Right lobe of liver (tissue), 6 donors: ENCODE measurements around the gene METTL16. TPM values are rescaled to one million over a fixed set of nuclear protein-coding genes. Genes with fewer than 3 reads are reported as not detected.

Source experiments
- ATAC-seq, 4 donors: fragments of 200-7000 bp; cut with Tn5 transposase; one replicate each; pipeline ENCODE4 v1.9.1; 2020; ENCODE audit warnings: mild to moderate bottlenecking in 4 of 4, moderate library complexity in 4 of 4
- DNase-seq, 3 donors: peaks; one replicate each; pipeline ENCODE4 v3.0.0-alpha.2; 2020
- H3K27ac ChIP-seq, 3 donors: fragments of 200-600 bp; one replicate each; pipeline ENCODE4 v1.8.0; 2022
- H3K27me3 ChIP-seq, 2 donors: fragments of 200-600 bp; one replicate each; pipeline ENCODE4 v1.8.0; 2022
- H3K36me3 ChIP-seq, 4 donors: fragments of 200-600 bp; sonication (generic) in 1 of 4; one replicate each; pipeline versions ENCODE4 v1.5.1 to v1.8.0; 2017 to 2022; ENCODE audit warnings: control low read depth in 1 of 4
- H3K4me1 ChIP-seq, 4 donors: fragments of 200-600 bp; sonication (generic) in 1 of 4; one replicate each; pipeline versions ENCODE4 v1.5.1 to v1.8.0; 2017 to 2022; ENCODE audit warnings: control low read depth in 1 of 4
- H3K4me3 ChIP-seq, 3 donors: fragments of 200-600 bp; one replicate each; pipeline ENCODE4 v1.8.0; 2022
- H3K9me3 ChIP-seq, 4 donors: fragments of 200-600 bp; sonication (generic) in 1 of 4; one replicate each; pipeline versions ENCODE4 v1.5.1 to v1.8.0; 2017 to 2022; ENCODE audit warnings: control low read depth in 1 of 4
- POLR2A ChIP-seq: fragments of 450-650 bp; IDR thresholded peaks from one replicate; pipeline ENCODE4 v1.6.1; 2017; ENCODE audit warnings: antibody characterized with exemption, mild to moderate bottlenecking
- WGBS: methylation state at CpG from one replicate; pipeline ENCODE4 v1.1.6; 2018; ENCODE audit warnings: low coverage, low lambda C conversion rate; ENCODE audit not compliant: insufficient coverage; ENCODE audit errors: missing lambda C conversion rate; 5-methylcytosine and 5-hydroxymethylcytosine counted together
- intact Hi-C, 2 donors: fragments of 100-400 bp; cut with DNase I; formaldehyde crosslinking; loops; one replicate each; pipeline versions ENCODE4 v1.11.2 to v1.14.1; 2022
- total RNA-seq, 6 experiments: library from RNA; depleted of rRNA in 2 of 6; stranded (reverse); fragments of >200 nt in 2 of 6; fragmentation: NEBNext Ultra II Directional in 3 of 6; extraction: Animal tissue kit (Norgen Biotek cat#: 25700) in 3 of 6; gene quantifications; one replicate each; pipeline versions ENCODE4 v1.1.0 to v1.2.4, GENCODE V29; 2016 to 2023
- TF ChIP-seq, protein P1 (sequence below), 4 donors: fragments of 200-600 bp in 3 of 4; fragments of 450-650 bp in 1 of 4; IDR thresholded peaks; one replicate each; pipeline versions ENCODE4 v1.5.1 to v1.8.0; 2016 to 2022; ENCODE audit warnings: antibody characterized with exemption in 4 of 4, mild to moderate bottlenecking in 2 of 4
- donor health status: DM: no; HTN: yes; CAD: no.
- donor health status: DM: no; HTN: no; CAD: no.
- donor health status: DM: no; HTN: no; CAD: no.
- donor health status: DM: no; HTN: yes; CAD: no.
- donor health status: DM: no; HTN: yes; CAD: no.

METTL16 gene
- total RNA-seq, 6 experiments from 2014 or later, result 8.4 to 12.1 (median 9.3) TPM

DNA sequence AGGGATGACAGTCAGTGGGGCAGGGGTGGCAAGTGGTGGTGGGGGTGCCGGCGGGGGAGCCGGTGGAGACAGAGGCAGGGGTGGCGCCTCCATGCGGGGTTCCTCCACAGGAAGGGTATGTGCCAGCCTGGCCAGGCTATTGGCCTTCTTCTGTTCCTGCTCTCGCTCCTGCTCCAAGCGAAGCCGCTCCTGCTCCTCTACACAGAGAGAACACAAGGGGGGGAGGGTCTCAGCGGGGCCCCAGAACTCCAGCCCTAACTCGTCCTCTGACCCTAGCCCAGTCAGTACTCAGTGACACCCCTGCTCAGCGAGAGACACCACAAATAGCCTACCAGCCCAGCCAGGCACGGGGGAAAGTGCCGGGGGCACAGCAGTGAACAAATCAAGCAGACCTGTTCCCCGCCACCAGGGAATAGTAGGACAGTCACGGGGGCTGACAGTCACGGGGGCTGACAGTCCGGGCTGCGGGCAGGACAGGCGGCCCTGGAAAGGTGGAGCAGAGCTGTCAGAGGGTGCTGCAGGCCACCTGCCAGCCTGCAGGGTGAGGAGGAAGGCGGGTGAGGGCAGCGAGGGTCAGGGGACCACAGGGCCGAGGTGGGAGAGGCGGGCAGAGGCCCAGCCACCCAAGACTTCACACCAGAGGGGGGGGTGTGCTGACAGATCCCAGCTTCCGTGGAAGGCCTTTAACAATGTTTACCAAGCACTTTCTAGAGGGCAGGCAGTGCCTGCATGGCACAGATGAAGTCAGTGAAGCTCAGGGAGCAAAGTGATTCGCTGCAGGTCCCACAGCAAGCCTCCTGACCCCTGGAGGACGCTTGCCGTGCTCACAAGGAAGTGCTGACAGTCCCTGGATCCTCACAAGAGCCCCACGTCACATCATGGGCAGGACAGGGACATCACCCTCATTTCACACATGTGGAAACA is 116.2 kb downstream of the METTL16 start:
- DNase-seq (peak in 2 of 3 donors; percentile 55 to 59), ATAC-seq (no peak)
- H3K4me3 ChIP-seq, result no peak overlapping the region
- H3K9me3 ChIP-seq, result no peaks in the 10 kb centered on the region
- no peaks in the 10 kb centered on the region for H3K27me3 ChIP-seq
- intact Hi-C loops, result no loop called here
- H3K4me1 ChIP-seq, result peaks cover 0 to 42% (median 19%) of the 10 kb centered on the region in 4 donors
- no peaks in the 10 kb centered on the region for H3K36me3 ChIP-seq
- TF ChIP-seq, protein P1, sequence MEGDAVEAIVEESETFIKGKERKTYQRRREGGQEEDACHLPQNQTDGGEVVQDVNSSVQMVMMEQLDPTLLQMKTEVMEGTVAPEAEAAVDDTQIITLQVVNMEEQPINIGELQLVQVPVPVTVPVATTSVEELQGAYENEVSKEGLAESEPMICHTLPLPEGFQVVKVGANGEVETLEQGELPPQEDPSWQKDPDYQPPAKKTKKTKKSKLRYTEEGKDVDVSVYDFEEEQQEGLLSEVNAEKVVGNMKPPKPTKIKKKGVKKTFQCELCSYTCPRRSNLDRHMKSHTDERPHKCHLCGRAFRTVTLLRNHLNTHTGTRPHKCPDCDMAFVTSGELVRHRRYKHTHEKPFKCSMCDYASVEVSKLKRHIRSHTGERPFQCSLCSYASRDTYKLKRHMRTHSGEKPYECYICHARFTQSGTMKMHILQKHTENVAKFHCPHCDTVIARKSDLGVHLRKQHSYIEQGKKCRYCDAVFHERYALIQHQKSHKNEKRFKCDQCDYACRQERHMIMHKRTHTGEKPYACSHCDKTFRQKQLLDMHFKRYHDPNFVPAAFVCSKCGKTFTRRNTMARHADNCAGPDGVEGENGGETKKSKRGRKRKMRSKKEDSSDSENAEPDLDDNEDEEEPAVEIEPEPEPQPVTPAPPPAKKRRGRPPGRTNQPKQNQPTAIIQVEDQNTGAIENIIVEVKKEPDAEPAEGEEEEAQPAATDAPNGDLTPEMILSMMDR (IDR thresholded peaks at IDR 0.05), result no peak
- TF ChIP-seq POLR2A, result no peak
- peak overlapping the region; percentile 31 to 99 (median 95) for H3K27ac ChIP-seq
- WGBS, result 0% methylated on average over 1 of the region's 28 CpGs

DNA sequence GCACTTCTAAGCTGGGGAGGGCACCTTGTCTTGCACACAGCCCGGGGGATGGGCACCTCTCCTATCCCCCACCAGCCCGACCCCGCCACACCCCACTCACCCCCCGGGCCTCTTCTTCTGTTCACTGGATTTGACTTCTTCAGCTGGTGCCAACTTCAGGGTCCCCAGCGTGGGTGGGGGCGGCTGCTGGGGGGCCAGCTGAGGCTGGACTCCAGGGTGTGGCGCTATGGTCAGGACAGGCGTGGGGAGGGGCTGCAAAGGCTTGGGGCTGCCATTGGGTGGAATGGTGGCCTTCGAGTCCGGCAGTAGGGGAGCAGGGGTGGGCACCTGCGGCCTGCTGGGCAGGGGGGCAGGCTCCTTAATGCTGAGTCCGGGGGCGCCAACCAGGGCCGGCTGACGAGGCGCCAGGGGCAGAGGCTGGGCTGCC is 116.9 kb downstream of the METTL16 start:
- Histone ChIP-seq H3K27me3 (no peaks in the 10 kb centered on the region), H3K4me1 (peaks cover 0 to 42% (median 19%) of the 10 kb centered on the region in 4 donors), H3K36me3 (no peaks in the 10 kb centered on the region), H3K27ac (peak overlapping the region; percentile 36 to 99 (median 98)), H3K9me3 (no peaks in the 10 kb centered on the region), H3K4me3 (no peak overlapping the region)
- intact Hi-C loops, result no loop called here
- ATAC-seq, result no peak
- DNase-seq, result peak in 2 of 3 donors; percentile 53 to 61
- WGBS, result 100% methylated on average over 2 of the region's 16 CpGs
- TF ChIP-seq, protein P1 (IDR thresholded peaks at IDR 0.05), result no peak
- TF ChIP-seq POLR2A, result no peak

- H3K4me1 ChIP-seq, result peaks cover 0 to 41% (median 19%) of the 10 kb centered on the region in 4 donors
- no peaks in the 10 kb centered on the region for H3K9me3 ChIP-seq
- H3K27me3 ChIP-seq, result no peaks in the 10 kb centered on the region
- intact Hi-C loops, result no loop called here
- DNase-seq (peak in 1 of 3 donors; percentile 60), ATAC-seq (no peak)
- 85% methylated on average over 2 of the region's 53 CpGs for WGBS
- no peaks in the 10 kb centered on the region for H3K36me3 ChIP-seq
- peak overlapping the region; percentile 36 to 99 (median 98) for H3K27ac ChIP-seq
- H3K4me3 ChIP-seq, result peak overlapping the region in 2 of 3 donors; percentile 72 to 78
- no peak for TF ChIP-seq POLR2A
- TF ChIP-seq, protein P1 (IDR thresholded peaks at IDR 0.05), result no peak
Observed at GRCh38 chr17:2393954-2394749, 117.5 kb downstream of the METTL16 start.

DNA sequence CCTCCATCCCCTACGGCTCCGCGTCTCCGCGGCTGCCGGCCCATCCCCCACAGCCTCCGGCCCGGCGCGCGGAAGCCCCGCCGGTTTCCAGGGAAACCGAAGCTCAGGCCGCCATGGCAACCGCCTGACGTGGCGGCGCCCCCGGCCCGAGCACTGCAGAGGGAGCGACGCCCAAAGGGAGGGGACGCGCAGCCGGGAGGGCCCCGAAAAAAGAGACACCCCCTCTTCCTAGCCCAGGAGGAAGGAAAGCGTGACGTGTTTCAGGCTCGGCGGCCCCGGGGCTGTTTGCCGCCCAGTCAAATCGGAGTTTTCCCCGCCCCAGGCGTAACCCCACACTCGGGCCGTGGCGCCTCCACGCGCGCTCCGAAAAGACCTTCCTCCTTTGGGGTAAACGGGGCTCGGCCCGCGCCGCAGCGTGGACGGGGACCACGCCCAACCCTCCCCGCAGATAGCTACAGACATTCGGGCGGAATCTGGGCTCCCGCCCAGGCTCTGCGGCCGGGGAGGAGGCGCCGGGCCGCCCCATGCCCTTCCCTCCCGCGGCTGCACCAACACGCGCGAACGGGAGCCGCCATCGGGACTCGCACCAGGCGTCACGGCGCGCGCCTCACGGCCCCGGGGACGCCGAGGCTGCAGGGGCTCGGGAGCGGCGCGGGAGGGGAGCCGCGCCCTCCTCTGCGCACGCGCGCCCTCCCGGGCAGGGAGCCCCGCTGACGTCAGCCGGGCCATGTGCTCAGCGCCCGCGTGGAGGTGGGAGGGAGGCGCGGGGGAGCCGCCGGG is 118.3 kb downstream of the METTL16 start:
- TF ChIP-seq, protein P1 (IDR thresholded peaks at IDR 0.05), result no peak
- TF ChIP-seq POLR2A, result peak; percentile 77
- intact Hi-C loops, result no loop called here

More for the DNA sequence above, 118.3 kb downstream of the METTL16 start:
- Histone ChIP-seq H3K4me3 (peak overlapping the region; percentile 72 to 87 (median 78)), H3K36me3 (no peaks in the 10 kb centered on the region), H3K4me1 (peaks cover 0 to 33% (median 18%) of the 10 kb centered on the region in 4 donors), H3K27me3 (no peaks in the 10 kb centered on the region), H3K27ac (peak overlapping the region; percentile 90 to 99 (median 98)), H3K9me3 (no peaks in the 10 kb centered on the region)
- WGBS, result 0% methylated on average over 7 of the region's 99 CpGs
- ATAC-seq, result peak; percentile 47 to 68 (median 61)
- DNase-seq, result peak; percentile 94 to 95 (median 95)
